A673 (cell line): ENCODE data around the gene PCNX1. TPM values are rescaled to one million over a fixed set of nuclear protein-coding genes. Genes with fewer than 3 reads are reported as not detected.
"Not testable (repeated sequence)": the region's sequence is repeated elsewhere in the genome, so short reads cannot be mapped to it uniquely, and the experiment has no call there.

ENCODE experiments used
- BruUV-seq: library from RNA; stranded (reverse); fragments of 400-500 nt; replicated peaks from 2 replicates; lab custom pipeline; 2021; lab: Mats Ljungman, UMichigan
- CTCF ChIA-PET: fragments of 300-600 bp; sonication (Branson Sonifier 250); formaldehyde crosslinking; loops from one replicate; lab custom pipeline; 2022; ENCODE audit warnings: antibody characterized with exemption; lab: Charles Lee
- POLR2A ChIA-PET: fragments of 300-600 bp; sonication (Branson Sonifier 250); formaldehyde crosslinking; loops from one replicate; lab custom pipeline; 2022; ENCODE audit warnings: antibody characterized with exemption; ENCODE audit not compliant: low non-redundant PET; lab: Charles Lee
- DNase-seq: peaks from one replicate; pipeline ENCODE4 v3.0.0-alpha.2; 2015; ENCODE audit warnings: low spot score
- H3K27ac ChIP-seq: fragments of 200-600 bp; sonication (generic); 2 replicates; pipeline ENCODE4 v1.5.1; 2016; ENCODE audit warnings: mixed run types, low read depth, mild to moderate bottlenecking, mixed read lengths, antibody characterized with exemption, low read length; ENCODE audit not compliant: poor library complexity, severe bottlenecking
- H3K27me3 ChIP-seq: fragments of 200-600 bp; sonication (generic); replicated peaks from 2 replicates; pipeline ENCODE4 v1.6.1; 2017; ENCODE audit warnings: mixed run types, low read depth, mild to moderate bottlenecking, mixed read lengths, antibody characterized with exemption, low read length; ENCODE audit not compliant: insufficient read depth, poor library complexity
- H3K36me3 ChIP-seq: fragments of 200-600 bp; sonication (generic); 2 replicates; pipeline ENCODE4 v1.6.1; 2016; ENCODE audit warnings: mixed run types, mild to moderate bottlenecking, mixed read lengths, antibody characterized with exemption, low read length; ENCODE audit not compliant: insufficient read depth, poor library complexity, severe bottlenecking
- H3K4me1 ChIP-seq: fragments of 200-600 bp; sonication (generic); 2 replicates; pipeline ENCODE4 v1.6.1; 2017; ENCODE audit warnings: mixed run types, mild to moderate bottlenecking, mixed read lengths, antibody characterized with exemption, low read length; ENCODE audit not compliant: insufficient read depth, poor library complexity, severe bottlenecking
- H3K4me3 ChIP-seq: fragments of 200-600 bp; sonication (generic); 2 replicates; pipeline ENCODE4 v1.5.1; 2016; ENCODE audit warnings: low read depth, mixed run types, mild to moderate bottlenecking, mixed read lengths, low read length; ENCODE audit not compliant: poor library complexity, severe bottlenecking
- H3K9me3 ChIP-seq: fragments of 200-600 bp; sonication (generic); 2 replicates; pipeline ENCODE4 v1.6.1; 2016; ENCODE audit warnings: mixed run types, low read depth, mild to moderate bottlenecking, mixed read lengths, antibody characterized with exemption, low read length; ENCODE audit not compliant: poor library complexity, severe bottlenecking
- EZH2 ChIP-seq: fragments of 200-600 bp; sonication (generic); IDR thresholded peaks from 2 replicates; pipeline ENCODE4 v1.6.1; 2017; ENCODE audit warnings: borderline replicate concordance, low read depth, mild to moderate bottlenecking, mixed read lengths, antibody characterized with exemption, low read length; ENCODE audit not compliant: poor library complexity, severe bottlenecking
- intact Hi-C: fragments of 100-400 bp; cut with micrococcal nuclease; formaldehyde crosslinking; loops from one replicate; pipeline ENCODE4 v1.10.0; 2022; ENCODE audit not compliant: unreplicated experiment
- total RNA-seq: library from RNA; stranded (reverse); gene quantifications from 2 replicates; pipeline ENCODE4 v1.2.3, GENCODE V29; 2021
- TF ChIP-seq, protein P1 (sequence below): fragments of 300-800, 200-600 bp; sonication (generic); conservative IDR thresholded peaks from 2 replicates; pipeline ENCODE4 v1.5.1; 2017; ENCODE audit warnings: low read depth, mild to moderate bottlenecking, antibody characterized with exemption, low read length, moderate library complexity, mixed read lengths

Gene PCNX1
- total RNA-seq, 1 experiment from 2014 or later = 60.7 TPM

DNA sequence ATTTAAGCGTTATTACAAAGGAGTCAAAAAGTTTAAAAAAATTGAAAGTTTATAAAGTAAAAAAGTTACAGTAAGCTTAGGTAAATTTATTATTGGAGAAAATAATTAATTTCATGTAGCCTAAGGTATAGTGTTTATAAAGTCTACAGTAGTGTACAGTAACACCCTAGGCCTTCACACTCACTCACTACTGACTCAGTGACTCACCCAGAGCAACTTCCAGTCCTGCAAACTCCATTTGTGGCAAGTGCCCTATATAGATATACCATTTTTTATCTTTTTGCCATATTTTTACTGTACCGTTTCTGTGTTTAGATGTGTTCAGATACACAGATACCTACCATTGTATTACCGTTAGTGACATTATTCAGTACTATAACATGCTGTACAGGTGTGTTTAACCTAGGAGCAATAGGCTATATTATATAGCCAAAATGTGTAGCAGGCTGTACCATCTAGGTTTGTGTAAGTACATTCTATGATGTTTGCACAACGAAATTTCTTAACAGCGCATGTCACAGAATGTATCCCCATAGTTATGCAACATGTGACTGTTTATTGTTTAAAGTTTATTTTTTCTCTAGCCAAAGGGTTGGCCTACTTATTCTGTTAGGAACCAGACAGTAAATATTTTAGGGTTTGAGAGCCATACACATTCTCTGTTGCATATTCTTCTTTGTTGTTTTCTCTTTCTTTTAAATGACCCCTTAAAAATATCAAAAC, 155.5 kb downstream of the PCNX1 start:
- no TSS peak for BruUV-seq
- no peak for TF ChIP-seq EZH2
- TF ChIP-seq, protein P1, sequence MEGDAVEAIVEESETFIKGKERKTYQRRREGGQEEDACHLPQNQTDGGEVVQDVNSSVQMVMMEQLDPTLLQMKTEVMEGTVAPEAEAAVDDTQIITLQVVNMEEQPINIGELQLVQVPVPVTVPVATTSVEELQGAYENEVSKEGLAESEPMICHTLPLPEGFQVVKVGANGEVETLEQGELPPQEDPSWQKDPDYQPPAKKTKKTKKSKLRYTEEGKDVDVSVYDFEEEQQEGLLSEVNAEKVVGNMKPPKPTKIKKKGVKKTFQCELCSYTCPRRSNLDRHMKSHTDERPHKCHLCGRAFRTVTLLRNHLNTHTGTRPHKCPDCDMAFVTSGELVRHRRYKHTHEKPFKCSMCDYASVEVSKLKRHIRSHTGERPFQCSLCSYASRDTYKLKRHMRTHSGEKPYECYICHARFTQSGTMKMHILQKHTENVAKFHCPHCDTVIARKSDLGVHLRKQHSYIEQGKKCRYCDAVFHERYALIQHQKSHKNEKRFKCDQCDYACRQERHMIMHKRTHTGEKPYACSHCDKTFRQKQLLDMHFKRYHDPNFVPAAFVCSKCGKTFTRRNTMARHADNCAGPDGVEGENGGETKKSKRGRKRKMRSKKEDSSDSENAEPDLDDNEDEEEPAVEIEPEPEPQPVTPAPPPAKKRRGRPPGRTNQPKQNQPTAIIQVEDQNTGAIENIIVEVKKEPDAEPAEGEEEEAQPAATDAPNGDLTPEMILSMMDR = no peak
- intact Hi-C loops = no loop called here
- H3K36me3 ChIP-seq = peaks cover 45% of the 10 kb centered on the region
- H3K27ac ChIP-seq = no peak overlapping the region
- ChIA-PET CTCF (no interaction called here), POLR2A (no interaction called here)
- H3K4me3 ChIP-seq = no peak overlapping the region
- no peaks in the 10 kb centered on the region for H3K27me3 ChIP-seq
- peaks cover 13% of the 10 kb centered on the region for H3K9me3 ChIP-seq
- H3K4me1 ChIP-seq = no peaks in the 10 kb centered on the region
- no peak for DNase-seq

DNA sequence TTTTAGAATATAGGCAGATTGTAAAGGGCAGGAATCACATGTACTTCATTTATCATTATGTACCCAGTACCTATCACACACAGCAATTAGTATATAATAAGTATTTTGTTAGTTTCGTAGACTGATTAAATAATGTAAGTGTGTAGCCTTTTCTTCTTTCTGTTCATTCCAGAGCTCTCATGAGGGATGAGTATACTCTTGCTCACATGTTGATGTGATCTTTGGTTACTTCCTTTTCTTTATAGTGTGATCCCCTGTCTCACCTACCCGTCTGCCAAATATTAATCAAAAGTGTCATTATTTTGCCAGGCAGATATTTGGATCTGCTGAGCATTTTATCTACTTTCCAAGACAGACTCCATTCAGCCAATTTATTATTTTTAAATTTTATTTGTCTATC, 156.1 kb downstream of the PCNX1 start:
- Histone ChIP-seq H3K36me3 (peaks cover 44% of the 10 kb centered on the region), H3K27me3 (no peaks in the 10 kb centered on the region), H3K9me3 (peaks cover 13% of the 10 kb centered on the region), H3K27ac (no peak overlapping the region), H3K4me1 (no peaks in the 10 kb centered on the region), H3K4me3 (no peak overlapping the region)
- DNase-seq = no peak
- BruUV-seq = no TSS peak
- no peak for TF ChIP-seq EZH2
- TF ChIP-seq, protein P1 = no peak
- ChIA-PET POLR2A (no interaction called here), CTCF (no interaction called here)
- intact Hi-C loops = no loop called here

DNA sequence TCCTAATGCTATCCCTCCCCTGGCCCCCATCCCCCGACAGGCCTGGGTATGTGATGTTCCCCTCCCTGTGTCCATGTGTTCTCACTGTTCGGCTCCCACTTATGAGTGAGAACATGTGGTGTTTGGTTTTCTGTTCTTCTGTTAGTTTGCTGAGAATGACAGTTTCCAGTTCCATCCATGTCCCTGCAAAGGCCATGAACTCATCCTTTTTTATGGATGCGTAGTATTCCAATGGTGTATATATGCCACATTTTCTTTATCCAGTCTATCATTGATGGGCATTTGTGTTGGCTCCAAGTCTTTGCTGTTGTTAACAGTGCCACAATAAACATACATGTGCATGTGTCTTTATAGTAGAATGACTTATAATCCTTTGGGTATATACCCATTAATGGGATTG, 157.5 kb downstream of the PCNX1 start:
- H3K4me1 ChIP-seq, H3K4me3 ChIP-seq, intact Hi-C loops, H3K27me3 ChIP-seq, POLR2A ChIA-PET, CTCF ChIA-PET, DNase-seq, BruUV-seq, H3K27ac ChIP-seq: not testable (repeated sequence)
- Histone ChIP-seq H3K9me3 (peaks cover 13% of the 10 kb centered on the region), H3K36me3 (peaks cover 33% of the 10 kb centered on the region)

DNA sequence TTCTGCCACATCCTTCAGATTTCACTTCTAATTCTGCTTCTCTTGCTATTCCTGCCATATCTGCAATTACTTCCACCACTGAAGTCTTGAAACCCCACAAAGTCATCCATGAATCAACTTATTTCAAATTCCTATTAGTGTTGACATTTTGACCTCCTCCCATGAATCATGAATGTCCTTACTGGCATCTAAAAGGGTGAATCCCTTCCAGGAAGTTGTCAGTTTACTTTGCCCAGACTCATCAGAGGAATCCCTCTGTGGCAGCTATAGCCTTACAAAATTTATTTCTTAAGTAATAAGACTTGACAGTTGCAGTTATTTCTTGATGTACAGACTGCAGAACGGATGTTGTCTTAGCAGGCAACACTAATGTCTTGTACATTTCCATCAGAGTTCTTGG, 162.9 kb downstream of the PCNX1 start:
- DNase-seq = no peak
- H3K4me3 ChIP-seq = no peak overlapping the region
- ChIA-PET CTCF (no interaction called here), POLR2A (no interaction called here)
- intact Hi-C loops = no loop called here
- BruUV-seq = no TSS peak
- no peaks in the 10 kb centered on the region for H3K4me1 ChIP-seq
- peaks cover 5% of the 10 kb centered on the region for H3K9me3 ChIP-seq
- no peaks in the 10 kb centered on the region for H3K27me3 ChIP-seq
- TF ChIP-seq, protein P1 = no peak
- TF ChIP-seq EZH2 = no peak
- peaks cover 30% of the 10 kb centered on the region for H3K36me3 ChIP-seq
- H3K27ac ChIP-seq = no peak overlapping the region
